Esophagus muscularis mucosa (tissue), 4 donors: ENCODE results near the gene MRPL10.

Source experiments
- CTCF ChIP-seq, 3 experiments: fragments of 200-600 bp in 2 of 3; fragments of 450-650 bp in 1 of 3; sonication (generic) in 2 of 3; IDR thresholded peaks; one replicate each; pipeline ENCODE4 v1.5.1; 2017 to 2019; ENCODE audit warnings: antibody characterized with exemption in 3 of 3, mild to moderate bottlenecking in 2 of 3, moderate library complexity in 1 of 3
- EP300 ChIP-seq: sonication (generic); formaldehyde crosslinking; IDR thresholded peaks from one replicate; pipeline ENCODE4 v1.6.1; 2017; ENCODE audit warnings: antibody characterized with exemption
- POLR2A ChIP-seq: fragments of 450-650 bp; IDR thresholded peaks from one replicate; pipeline ENCODE4 v1.6.1; 2017; ENCODE audit warnings: antibody characterized with exemption, moderate library complexity, mild to moderate bottlenecking, low read depth

- TF ChIP-seq POLR2A (no peak), CTCF (IDR thresholded peaks at IDR 0.05) (no peak), EP300 (no peak)
Measured at GRCh38 chr17:47878203-47879027, 47.1 kb upstream of the MRPL10 start.
